Smooth muscle cell of the brain vasculature (primary cell): ENCODE measurements around the gene VPS39.
A peak's percentile ranks its signal among the peaks of the same experiment; 100 is the strongest.
"Not testable (repeated sequence)": the region's sequence is repeated elsewhere in the genome, so short reads cannot be mapped to it uniquely, and the experiment has no call there.

Experiments
- DNase-seq: peaks from one replicate; pipeline ENCODE4 v3.0.0-alpha.2; 2012; ENCODE audit warnings: low read depth, low spot score

Gene VPS39, protein sequence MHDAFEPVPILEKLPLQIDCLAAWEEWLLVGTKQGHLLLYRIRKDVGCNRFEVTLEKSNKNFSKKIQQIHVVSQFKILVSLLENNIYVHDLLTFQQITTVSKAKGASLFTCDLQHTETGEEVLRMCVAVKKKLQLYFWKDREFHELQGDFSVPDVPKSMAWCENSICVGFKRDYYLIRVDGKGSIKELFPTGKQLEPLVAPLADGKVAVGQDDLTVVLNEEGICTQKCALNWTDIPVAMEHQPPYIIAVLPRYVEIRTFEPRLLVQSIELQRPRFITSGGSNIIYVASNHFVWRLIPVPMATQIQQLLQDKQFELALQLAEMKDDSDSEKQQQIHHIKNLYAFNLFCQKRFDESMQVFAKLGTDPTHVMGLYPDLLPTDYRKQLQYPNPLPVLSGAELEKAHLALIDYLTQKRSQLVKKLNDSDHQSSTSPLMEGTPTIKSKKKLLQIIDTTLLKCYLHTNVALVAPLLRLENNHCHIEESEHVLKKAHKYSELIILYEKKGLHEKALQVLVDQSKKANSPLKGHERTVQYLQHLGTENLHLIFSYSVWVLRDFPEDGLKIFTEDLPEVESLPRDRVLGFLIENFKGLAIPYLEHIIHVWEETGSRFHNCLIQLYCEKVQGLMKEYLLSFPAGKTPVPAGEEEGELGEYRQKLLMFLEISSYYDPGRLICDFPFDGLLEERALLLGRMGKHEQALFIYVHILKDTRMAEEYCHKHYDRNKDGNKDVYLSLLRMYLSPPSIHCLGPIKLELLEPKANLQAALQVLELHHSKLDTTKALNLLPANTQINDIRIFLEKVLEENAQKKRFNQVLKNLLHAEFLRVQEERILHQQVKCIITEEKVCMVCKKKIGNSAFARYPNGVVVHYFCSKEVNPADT

DNA sequence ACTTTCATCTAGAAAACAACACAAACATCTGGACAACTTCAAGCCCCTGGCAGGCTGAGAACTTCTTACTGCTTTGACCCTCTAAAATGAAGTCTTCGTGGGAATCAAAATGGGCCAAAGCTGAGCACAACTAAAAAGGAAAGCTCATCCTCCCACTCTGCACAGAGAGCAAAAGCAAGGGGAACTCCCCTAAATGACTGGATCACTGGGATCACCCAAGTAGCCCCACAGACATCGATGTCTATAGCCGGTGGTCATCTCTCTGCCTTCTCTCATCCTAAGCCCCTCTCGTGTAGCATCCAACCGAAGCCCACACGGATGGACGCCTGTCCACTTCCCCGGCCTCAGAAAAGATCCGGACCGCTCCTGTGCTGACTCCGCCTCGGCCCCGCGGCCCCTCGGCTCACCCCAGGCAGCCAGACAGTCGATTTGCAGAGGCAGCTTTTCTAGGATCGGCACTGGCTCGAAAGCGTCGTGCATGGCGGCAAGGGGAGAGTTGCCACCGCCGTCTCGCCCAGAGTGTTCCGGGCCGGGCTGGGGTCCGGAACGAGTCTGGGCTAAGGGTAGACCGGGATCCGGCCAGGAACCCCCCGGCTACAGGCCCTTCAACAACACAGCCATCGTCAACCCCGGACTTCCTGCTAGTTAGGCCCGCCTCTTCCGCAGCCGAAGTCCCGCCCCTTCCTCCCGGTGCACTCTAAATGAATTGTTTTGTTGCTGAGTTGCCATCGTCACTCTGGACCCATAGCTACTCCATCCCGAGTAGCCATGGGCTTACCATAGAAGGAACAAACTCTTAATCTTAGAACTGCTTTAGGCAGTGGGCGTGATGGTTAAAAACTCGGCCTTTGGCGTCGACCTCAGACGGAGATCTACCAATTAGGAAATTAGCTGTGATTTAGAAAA lies at the start of gene VPS39:
Gene VPS39 (minus strand): TSS at position 631 of the 906 bp plus-strand sequence. CDS start 151 bp downstream, at position 480.
- DNase-seq, result peak; percentile 70

DNA sequence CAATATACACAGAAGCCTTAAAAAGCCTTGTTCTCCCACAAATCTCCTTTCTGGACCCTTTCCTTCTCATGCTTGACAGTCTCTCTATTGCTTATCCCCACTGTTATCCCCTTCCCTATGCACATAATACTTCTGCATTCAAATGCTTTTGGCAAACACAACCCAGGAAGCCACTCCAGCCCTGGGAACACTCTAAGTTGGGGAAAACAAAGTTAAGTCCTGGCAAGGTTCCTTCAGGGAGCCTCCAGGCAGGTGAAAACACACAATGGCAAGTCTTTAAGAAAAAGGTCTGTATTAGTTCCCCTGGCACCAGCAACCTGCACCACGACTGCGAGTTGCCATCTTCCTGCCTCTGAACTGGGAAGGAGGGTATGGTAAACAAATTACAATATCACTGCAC lies 45.2 kb upstream of the VPS39 start:
- no peak for DNase-seq

DNA sequence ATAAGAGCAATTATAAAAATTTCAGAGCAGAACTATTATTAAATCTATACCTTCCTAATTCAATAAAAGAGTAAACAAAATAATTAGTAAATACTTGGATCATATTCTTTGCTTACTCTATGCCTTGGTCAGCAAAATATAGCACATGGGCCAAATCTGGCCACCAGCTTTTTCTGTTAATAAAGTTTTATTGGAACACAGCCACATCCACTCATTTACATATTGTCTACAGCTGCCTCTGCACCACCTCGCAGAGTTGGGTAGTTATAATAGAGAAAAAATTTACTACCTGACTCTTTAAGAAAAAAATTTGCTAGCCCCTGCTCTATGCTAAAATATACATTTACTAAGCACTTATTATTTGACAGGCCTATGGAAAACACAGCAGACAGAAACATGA lies 32.7 kb upstream of the VPS39 start:
- no peak for DNase-seq

DNA sequence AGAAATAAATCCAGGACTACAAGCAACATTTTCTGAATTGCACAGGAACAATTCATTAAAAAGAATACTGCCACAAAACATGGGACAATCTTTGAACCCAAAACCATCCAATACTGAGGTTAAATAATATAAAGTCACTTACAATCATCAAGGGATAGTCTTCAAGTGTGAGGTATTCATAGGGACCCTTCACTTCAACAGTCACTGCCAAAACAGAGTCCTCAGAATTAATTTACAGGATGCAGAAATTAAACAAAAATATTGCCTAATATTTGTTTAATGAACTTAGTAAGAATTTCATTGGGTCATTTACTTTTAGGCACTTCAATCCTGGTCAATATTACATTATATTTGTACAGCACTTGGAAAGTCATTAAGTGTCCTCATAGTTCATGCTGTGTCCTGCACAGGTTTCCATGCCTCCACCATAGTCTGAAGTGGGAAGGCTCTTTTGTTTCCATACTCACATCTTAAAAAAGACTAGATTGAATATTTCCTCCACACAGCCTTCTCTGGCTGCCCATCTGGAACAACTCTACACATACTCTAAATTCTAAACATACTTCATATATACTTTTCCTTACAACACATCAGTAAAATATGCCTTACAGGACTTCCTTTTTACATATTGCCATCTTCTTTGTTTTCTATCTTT lies 31.6 kb upstream of the VPS39 start:
- no peak for DNase-seq

DNA sequence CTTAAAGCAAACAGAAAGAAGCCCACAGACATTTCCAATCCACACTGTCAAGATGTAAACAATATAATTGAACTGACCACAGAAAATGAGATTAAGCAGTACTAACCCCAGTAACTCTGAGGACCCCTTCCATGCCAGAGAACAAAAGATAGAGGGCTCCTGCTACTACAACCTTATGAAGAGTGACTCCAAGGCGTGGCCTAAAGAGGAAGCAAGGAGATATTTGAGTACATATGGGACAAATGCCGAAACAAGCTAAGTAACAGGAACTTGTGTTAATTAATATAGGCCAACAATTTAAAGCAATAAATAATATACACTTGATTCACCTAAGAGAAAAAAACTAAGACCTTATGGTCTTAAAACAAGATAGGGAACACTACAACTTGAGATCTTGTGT lies 25.0 kb upstream of the VPS39 start:
- no peak for DNase-seq

DNA sequence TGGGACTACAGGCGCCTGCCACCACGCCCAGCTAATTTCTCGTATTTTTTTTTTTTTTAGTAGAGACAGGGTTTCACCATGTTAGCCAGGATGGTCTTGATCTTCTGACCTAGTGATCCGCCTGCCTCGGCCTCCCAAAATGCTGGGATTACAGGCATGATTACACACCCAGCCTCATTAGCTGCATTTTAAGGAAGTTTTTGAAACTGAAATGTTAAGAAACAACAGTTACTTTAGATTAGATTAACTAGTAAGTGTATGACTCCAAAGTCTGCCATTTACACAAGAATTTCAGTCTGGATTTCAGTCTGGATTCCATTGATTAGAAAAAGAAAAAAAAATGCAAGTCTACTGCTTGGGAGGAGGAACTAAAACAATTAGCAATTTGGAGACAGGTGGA lies 24.5 kb upstream of the VPS39 start:
- DNase-seq, result no peak

DNA sequence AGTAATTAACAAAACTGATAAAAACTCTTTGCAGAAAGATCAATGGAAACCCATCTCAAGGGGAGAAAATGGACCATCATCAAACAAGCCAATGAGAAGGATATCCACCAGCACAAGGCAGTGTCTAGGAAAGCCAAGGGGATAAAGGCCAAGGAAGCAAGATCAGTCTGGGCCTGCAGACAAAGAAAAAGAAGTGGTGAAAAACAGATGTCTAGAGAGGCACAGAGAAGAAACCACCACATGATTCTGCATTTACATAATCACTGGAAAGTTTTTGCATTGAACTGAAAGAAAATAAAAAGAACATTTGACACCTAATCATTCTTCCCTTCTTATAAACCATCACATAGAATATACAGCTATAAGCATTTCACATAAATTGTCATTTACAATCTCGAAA lies 23.0 kb upstream of the VPS39 start:
- DNase-seq, result no peak

DNA sequence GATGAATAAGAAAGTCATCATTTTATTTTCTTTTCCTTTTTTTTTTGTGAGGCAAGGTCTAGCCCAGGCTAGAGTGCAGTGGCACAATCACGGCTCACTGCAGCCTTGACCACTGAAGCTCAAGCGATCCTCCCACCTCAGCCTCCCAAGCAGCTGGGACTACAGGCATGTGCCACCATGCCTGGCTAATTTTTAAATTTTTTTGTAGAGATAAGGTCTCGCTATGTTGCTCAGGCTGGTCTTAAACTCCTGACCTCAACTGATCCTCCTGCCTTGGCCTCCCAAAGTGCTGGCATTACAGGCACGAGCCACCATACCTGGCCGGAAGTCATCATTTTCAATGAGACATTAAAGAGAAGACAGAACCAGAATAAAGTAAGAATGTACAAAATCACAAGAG lies 20.9 kb upstream of the VPS39 start:
- not testable (repeated sequence) for DNase-seq

DNA sequence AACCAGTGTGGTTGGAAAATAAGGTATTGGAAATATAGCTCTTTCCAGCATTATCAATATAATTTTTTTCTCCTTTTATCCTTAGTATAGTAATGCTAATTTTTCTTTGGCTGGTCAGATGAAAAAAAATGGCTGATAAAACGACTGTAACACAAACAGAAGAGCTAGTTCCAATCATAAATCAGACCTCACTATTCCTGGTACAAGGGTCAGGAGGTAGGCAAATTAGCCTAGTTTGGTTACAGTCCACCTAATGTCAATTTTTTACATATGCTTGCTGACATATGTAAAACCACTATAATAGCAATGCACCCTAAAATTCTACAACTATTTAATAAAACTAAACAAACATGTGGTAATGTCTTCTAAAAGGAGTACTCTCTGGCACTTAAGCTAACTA lies 19.9 kb upstream of the VPS39 start:
- no peak for DNase-seq

DNA sequence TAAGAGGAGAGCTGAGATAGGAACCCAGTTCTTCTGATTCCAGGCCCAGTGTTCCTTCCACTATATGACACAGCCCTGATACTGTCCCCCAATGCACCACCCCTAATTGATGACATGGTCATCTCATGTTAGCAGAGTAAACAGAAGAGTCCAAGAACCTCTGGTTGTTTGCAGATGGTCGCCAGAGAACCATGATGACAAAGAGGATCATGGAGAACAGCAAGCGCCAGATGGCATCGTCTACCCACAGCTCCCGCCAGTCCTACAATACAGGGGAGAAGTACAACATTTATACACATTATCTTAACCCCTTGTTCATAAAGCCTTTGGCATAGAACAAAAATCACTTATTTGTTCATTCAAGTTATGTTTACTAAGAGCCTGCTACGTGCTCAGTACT lies 18.5 kb upstream of the VPS39 start:
- no peak for DNase-seq

DNA sequence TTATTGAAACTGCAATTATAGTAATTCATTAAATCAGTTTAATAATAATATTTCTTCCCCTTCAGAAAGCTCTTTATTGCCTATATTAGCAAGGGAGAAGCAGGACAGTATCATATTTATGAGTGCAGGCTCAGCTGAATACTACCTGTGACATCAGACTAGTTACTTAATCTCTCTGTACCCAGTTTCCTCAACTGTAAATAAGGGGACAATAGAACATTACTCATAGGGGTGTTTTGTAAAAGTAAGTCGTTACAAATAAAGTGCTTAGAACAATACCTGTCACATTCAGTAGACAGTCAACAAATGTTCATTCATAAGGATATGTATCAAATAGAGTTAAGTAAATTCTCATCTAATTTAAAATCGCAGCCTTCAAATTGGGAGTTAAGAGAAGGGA lies 12.1 kb upstream of the VPS39 start:
- DNase-seq, result no peak

DNA sequence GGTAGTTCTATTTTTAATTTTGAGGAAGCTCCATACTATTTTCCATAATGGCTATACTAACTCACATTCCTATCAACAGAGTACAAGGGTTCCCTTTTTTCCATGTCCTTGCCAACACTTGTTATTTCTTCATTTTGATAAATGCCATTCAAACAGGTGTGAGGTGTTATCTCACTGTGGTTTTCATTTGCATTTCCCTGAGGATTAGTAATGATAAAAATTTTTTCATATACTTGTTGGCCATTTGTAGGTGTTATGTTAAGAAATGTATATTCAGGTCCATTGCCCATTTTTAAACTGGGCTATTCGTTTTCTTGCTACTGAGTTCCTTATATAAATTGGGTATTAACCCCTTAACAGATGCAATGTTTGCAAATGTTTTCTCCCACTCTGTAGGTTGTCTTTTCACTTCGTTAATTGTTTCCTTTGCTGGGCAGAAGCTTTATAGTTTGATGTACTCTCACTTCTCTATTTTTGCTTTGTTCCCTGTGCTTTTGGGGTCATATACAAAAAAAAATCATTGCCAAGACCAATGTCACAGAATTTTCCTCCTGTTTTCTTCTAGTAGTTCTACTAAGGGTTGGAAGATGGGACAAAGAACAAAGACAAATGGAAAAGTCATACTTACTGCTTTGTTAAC lies 11.0 kb upstream of the VPS39 start:
- DNase-seq, result no peak

DNA sequence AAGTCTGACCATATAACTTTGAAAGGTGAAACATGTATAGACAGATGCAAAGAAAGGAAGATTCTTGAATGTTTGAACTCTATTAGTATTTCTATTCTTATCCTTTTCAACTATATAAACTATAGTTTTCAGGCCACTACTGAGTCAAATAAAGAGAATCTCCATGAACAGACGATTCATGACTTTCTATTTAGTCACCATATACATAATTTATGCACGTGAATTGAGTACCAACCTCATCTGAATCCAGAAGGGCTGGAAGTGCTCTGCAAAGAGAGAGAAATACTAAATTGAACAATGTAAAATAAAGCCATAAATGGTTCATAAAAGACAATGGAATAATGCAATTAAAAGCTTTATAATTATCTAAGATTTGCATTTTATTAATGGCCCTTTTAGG lies 9.5 kb upstream of the VPS39 start:
- DNase-seq, result no peak

DNA sequence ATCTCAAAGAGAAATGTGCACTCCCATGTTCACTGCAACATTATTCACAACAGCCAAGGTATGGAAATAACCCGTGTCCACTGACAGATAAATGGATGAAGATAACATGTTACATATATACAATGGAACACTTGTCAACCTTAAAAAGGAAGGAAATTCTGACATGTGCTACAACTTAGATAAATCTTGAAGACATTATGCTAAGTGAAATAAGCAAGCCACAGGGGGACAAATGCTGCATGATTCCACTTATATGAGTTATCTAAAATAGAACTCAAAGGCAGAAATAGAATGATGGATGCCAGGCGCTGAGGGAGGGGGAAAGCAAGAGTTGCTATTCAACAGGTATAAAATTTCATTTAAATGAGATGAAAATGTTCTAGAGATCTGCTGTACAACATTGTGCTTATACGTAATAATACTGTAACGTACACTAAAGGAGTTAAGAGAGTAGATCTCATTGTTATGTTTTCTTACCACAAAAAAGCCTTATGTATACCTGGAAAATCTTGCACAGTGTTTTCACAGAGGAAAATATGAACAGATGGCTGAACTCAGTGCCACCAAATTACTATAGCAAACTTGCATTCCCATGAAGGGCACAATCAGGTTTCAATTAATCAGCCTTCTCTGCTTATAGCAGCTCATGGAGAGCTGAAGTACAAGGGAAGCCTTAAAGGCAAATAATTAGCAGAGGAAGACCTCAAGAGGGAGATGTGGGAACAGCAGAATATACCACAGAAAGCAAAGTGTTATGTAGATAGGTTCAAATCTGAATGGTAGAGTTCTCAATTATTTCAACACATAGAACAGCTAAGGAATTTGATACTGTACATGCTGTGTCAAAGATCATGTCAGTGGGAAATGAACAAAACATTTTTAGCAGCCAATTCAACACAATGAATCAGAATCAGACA lies 8.1 kb upstream of the VPS39 start:
- no peak for DNase-seq

DNA sequence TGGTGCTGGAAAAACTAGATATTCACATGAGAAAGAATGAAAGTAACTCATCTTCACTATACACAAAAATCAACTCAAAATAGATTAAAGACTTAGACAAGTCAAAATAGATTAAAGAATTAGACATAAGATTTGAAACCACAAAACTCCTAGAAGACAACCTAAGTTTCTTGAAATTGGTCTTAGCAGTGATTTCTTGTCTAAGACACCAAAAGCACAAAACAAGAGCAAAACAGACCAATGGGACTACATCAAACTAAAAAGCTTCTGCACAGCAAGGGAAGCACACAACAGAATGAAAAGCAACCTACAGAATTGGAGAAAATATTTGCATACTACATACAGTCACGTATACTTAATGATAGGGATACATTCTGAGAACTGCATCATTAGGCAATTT lies 6.5 kb upstream of the VPS39 start:
- no peak for DNase-seq

DNA sequence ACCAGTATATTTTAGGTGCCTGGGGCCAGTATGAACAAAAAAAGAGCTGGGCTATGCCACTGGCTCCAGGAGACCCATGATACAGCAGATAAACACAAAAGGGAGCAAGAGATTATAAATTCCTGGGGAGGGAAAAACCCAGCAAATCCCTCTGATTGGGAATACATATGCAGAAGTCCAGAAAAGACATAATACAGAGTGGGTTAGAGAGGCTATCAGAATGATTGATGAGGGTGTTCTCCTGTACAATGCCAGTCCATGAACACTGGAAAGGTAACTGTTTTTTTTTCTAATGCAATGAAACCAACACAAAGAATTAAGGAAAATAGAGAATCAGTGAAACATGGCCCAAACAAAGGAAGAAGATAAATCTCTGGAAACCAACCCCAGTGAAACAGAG lies 5.4 kb upstream of the VPS39 start:
- no peak for DNase-seq

DNA sequence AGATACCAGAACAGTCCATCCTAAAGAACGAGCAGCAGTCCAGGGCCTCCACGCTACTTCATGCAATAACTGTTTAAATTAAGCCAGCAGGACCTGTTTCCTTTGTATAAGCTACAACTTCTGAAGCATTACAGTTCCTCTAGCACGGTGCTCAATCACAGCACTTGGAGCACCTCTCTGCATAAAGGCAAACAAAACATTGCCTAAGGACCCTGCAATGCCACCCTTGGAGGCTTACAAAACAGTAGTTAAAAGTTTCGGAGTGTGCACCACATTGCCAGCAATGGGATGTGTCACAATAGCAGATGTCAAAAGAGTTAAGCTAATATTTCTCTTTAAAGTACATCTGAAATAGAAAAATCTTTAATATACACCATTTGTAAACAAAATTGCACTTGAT lies 2.6 kb upstream of the VPS39 start:
- DNase-seq, result no peak

DNA sequence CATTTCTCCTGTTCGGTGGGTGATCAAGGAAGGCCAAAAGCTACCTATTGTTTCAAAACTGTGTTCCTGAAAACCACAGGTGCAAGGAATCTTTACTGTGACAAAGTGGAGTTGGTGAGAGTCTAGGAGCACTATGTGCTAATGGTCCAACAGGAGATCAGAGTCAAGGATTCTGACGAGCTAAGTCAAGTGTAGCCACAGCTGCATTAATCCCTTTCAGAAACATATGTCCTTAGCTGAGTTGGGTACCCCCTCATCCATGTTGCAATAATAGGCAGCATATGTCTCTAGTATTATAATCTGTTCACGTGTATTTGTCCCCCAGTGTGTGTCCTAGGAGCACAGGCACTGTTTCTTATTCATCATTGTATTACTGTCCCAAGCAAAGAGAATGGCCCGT lies 1.7 kb downstream of the VPS39 start:
- no peak for DNase-seq

DNA sequence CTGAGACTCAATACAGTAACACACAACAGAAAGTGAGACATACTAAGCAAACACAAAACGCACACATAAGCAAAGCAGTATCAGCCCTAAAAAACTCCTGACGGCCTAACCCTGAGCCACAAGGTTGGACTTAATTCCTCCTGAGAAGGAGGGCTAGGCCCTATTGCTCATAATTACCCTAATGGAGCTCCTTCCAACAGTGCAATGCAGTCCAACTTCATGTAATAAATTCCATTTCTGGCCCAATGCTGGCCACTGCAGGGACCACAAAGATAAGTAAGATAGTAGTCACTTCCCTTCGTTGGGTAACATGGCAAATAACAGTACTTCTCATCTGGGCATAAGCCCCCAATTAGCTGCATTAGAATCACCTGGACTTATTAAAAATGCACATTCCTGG lies 4.2 kb downstream of the VPS39 start:
- DNase-seq, result no peak

DNA sequence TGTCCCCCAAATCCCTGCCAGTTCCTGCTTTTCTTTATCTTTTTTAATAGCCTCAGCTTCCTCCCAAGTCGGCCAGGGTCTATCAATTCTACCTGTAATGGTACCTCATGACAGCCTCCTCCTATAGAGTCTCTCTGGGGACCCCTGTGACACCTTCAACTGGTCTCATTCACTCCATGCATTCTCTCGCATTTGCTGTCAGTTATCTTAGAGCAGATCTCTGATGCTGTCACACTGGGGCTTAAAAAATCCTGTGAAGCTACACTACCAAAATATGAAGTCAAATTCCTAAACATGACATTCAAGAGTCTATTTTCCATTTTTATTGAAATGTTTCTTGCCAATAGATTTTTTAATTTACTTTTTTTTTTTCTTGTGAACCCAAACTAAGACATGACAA lies 5.5 kb downstream of the VPS39 start:
- no peak for DNase-seq
